ENCODE results near the gene EFNB2. TPM values are rescaled to one million over a fixed set of nuclear protein-coding genes. Genes with fewer than 3 reads are reported as not detected.

EFNB2 gene
- total RNA-seq, 2 experiments from 2014 or later, result 0.05 to 0.14 TPM

- Mint-ChIP-seq H3K27ac (no peak overlapping the region), H3K9me3 (ENCODE audit: low read depth) (no peaks in the 10 kb centered on the region), H3K4me1 (no peaks in the 10 kb centered on the region), H3K27me3 (peaks cover 18% of the 10 kb centered on the region), H3K4me3 (no peak overlapping the region), H3K36me3 (ENCODE audit: low read depth) (no peaks in the 10 kb centered on the region)
- intact Hi-C loops (cut with DNase I, micrococcal nuclease), result no loop called here
- ATAC-seq (no peak), DNase-seq (no peak)
- POLR2A ChIA-PET, result no interaction called here
- CTCF ChIA-PET, result no interaction called here
Observed at GRCh38 chr13:106453101-106453500, 82.4 kb downstream of the EFNB2 start.

- CTCF ChIA-PET, result no interaction called here
Observed at GRCh38 chr13:106450991-106451390, 84.5 kb downstream of the EFNB2 start.

GRCh38 chr13:106449096-106449495 is 86.4 kb downstream of the EFNB2 start:
- H3K4me3 Mint-ChIP-seq, result no peak overlapping the region
- H3K36me3 Mint-ChIP-seq (ENCODE audit: low read depth), result no peaks in the 10 kb centered on the region
- H3K9me3 Mint-ChIP-seq (ENCODE audit: low read depth), result no peaks in the 10 kb centered on the region
- no peak overlapping the region for H3K27ac Mint-ChIP-seq
- peaks cover 18% of the 10 kb centered on the region for H3K27me3 Mint-ChIP-seq
- H3K4me1 Mint-ChIP-seq, result no peaks in the 10 kb centered on the region
- ATAC-seq (no peak), DNase-seq (no peak)
- intact Hi-C loops (cut with DNase I, micrococcal nuclease), result no loop called here
- ChIA-PET CTCF (no interaction called here), POLR2A (no interaction called here)

More at GRCh38 chr13:106450991-106451390, 84.5 kb downstream of the EFNB2 start:
- ATAC-seq, result no peak
- peaks cover 18% of the 10 kb centered on the region for H3K27me3 Mint-ChIP-seq
- intact Hi-C loops (cut with DNase I, micrococcal nuclease), result no loop called here
- no peaks in the 10 kb centered on the region for H3K36me3 Mint-ChIP-seq (ENCODE audit: low read depth)
- no peak for DNase-seq
- no peak overlapping the region for H3K27ac Mint-ChIP-seq
- POLR2A ChIA-PET, result no interaction called here
- no peak overlapping the region for H3K4me3 Mint-ChIP-seq
- no peaks in the 10 kb centered on the region for H3K4me1 Mint-ChIP-seq
- no peaks in the 10 kb centered on the region for H3K9me3 Mint-ChIP-seq (ENCODE audit: low read depth)

GRCh38 chr13:106445996-106446395 is 89.5 kb downstream of the EFNB2 start:
- ChIA-PET POLR2A (no interaction called here), CTCF (interaction anchor here (0.5 kb wide), 1 partner anchor 42 kb away, joined by 3 read pairs; no protein-coding TSS in a partner anchor)
- intact Hi-C loops (cut with DNase I, micrococcal nuclease), result no loop called here
- Mint-ChIP-seq H3K4me1 (no peaks in the 10 kb centered on the region), H3K4me3 (no peak overlapping the region), H3K9me3 (ENCODE audit: low read depth) (no peaks in the 10 kb centered on the region), H3K36me3 (ENCODE audit: low read depth) (no peaks in the 10 kb centered on the region), H3K27ac (no peak overlapping the region), H3K27me3 (peaks cover 5% of the 10 kb centered on the region)
- no peak for ATAC-seq
- no peak for DNase-seq

- no peak overlapping the region for H3K27ac Mint-ChIP-seq
- H3K4me3 Mint-ChIP-seq, result no peak overlapping the region
- no peaks in the 10 kb centered on the region for H3K4me1 Mint-ChIP-seq
- peaks cover 7% of the 10 kb centered on the region for H3K27me3 Mint-ChIP-seq
- CTCF ChIA-PET, result no interaction called here
- intact Hi-C loops (cut with DNase I, micrococcal nuclease), result no loop called here
- POLR2A ChIA-PET, result no interaction called here
- no peaks in the 10 kb centered on the region for H3K36me3 Mint-ChIP-seq (ENCODE audit: low read depth)
- H3K9me3 Mint-ChIP-seq (ENCODE audit: low read depth), result no peaks in the 10 kb centered on the region
- ATAC-seq (no peak), DNase-seq (no peak)
Observed at GRCh38 chr13:106443607-106444322, 91.7 kb downstream of the EFNB2 start.

- Mint-ChIP-seq H3K4me1 (no peaks in the 10 kb centered on the region), H3K36me3 (ENCODE audit: low read depth) (no peaks in the 10 kb centered on the region), H3K27me3 (peaks cover 9% of the 10 kb centered on the region), H3K9me3 (ENCODE audit: low read depth) (no peaks in the 10 kb centered on the region), H3K27ac (no peak overlapping the region), H3K4me3 (no peak overlapping the region)
- DNase-seq, result no peak
- no peak for ATAC-seq
- POLR2A ChIA-PET, result no interaction called here
- CTCF ChIA-PET, result interaction anchor here (0.5 kb wide), 1 partner anchor 1372 kb away, joined by 4 read pairs; no protein-coding TSS in a partner anchor
- intact Hi-C loops (cut with DNase I, micrococcal nuclease), result no loop called here
Observed at GRCh38 chr13:106440866-106441265, 94.6 kb downstream of the EFNB2 start.

Other genes starting within 250 kb of the EFNB2 start
- 10 to 100 TPM; 68.8 to 94.2 TPM for gene ARGLU1, start 32.5 kb upstream of the EFNB2 start, total RNA-seq

Measured in activated CD4-positive, alpha-beta T cell treated with anti-CD3 and anti-CD28 coated beads for 36 hours (primary cell).